ENCODE data around the gene FOXN1. TPM values are rescaled to one million over a fixed set of nuclear protein-coding genes. Genes with fewer than 3 reads are reported as not detected.

FOXN1 gene
- total RNA-seq, 1 donor from 2014 or later, result not detected

DNA sequence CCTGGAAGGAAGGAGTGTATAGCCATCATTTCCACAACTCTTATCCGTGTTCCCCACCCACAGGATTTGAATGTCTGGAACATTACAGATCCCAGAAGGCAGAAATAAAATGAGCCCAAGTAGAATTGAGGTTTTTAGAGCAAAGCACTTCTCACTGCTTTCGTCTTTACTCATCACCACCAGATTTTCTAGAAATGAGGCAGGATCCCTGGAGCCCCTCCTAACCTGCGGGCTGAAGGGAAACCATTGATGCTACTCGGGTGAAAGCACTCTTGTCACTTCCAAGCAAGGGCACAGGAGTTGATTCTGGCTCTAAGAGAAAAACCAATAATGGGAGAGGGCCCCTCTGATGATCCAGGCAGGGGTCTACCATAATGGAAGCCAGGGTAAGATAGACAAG, 73.4 kb downstream of the FOXN1 start:
- DNase-seq (ENCODE audit: low read depth), result no peak
- TF ChIP-seq, protein P1, sequence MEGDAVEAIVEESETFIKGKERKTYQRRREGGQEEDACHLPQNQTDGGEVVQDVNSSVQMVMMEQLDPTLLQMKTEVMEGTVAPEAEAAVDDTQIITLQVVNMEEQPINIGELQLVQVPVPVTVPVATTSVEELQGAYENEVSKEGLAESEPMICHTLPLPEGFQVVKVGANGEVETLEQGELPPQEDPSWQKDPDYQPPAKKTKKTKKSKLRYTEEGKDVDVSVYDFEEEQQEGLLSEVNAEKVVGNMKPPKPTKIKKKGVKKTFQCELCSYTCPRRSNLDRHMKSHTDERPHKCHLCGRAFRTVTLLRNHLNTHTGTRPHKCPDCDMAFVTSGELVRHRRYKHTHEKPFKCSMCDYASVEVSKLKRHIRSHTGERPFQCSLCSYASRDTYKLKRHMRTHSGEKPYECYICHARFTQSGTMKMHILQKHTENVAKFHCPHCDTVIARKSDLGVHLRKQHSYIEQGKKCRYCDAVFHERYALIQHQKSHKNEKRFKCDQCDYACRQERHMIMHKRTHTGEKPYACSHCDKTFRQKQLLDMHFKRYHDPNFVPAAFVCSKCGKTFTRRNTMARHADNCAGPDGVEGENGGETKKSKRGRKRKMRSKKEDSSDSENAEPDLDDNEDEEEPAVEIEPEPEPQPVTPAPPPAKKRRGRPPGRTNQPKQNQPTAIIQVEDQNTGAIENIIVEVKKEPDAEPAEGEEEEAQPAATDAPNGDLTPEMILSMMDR (conservative IDR thresholded peaks at IDR 0.05; ENCODE audit: low read depth, low read length), result no peak
- H3K4me3 ChIP-seq (ENCODE audit: low read depth, low read length), result no peak overlapping the region

DNA sequence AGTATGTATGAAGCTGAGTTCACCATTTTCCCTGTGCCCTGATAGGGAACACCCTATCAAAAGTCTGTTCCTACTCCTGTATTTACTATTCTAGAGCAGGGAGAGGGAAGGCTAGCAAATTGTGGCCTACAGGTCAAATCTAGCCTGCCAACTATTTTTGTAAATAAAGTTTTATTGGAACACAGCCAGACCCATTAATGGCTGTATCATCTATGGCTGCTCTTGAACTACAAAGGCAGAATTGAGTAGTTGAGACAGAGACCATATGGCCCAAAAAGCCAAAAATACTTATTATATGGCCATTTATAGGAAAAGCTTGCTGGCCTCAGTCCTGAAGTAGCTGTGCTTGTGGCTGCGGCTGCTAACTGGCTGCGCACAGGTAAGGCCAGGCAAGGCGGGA, 74.8 kb downstream of the FOXN1 start:
- TF ChIP-seq, protein P1 (conservative IDR thresholded peaks at IDR 0.05; ENCODE audit: low read depth, low read length), result no peak
- no peak for DNase-seq (ENCODE audit: low read depth)
- no peak overlapping the region for H3K4me3 ChIP-seq (ENCODE audit: low read depth, low read length)

DNA sequence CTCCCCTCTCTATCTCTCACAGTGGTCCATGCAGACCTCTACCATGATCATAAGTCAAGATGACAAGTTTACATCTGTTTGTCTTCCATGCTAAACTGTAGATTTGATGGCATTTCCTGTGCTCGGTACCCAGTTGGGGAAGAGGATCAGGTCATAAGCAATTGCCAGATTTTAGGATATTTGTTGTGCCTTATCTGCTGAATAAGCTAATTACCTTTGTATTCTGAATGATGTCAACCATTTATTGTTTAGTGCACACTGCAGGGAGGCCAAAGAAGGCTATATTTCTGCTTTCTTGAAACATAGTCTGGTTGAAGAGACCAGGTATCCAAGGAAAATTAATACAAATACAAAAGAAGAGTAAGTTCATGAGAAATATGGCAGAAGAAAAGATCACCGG, 76.4 kb downstream of the FOXN1 start:
- DNase-seq (ENCODE audit: low read depth), result no peak
- no peak overlapping the region for H3K4me3 ChIP-seq (ENCODE audit: low read depth, low read length)
- TF ChIP-seq, protein P1 (conservative IDR thresholded peaks at IDR 0.05; ENCODE audit: low read depth, low read length), result no peak

DNA sequence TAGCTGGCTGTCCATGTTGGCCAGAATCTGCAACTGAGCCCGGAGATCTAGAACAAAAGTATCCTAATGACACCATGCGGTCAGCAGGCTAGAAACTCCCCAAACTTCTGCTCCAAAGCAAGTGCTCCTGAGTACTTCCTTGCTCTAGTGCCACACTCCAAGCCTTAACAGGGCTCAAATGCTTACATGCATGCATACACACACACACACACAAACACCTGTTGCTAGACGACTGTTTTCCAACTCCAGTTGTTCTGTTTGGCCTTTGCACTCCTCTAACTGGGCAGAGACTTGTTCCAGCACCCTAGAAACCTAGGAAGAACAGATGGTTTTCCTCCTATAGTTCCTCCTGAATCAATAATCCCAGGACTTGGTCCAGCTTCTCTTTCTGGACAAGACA, 78.3 kb downstream of the FOXN1 start:
- TF ChIP-seq, protein P1 (conservative IDR thresholded peaks at IDR 0.05; ENCODE audit: low read depth, low read length), result no peak
- no peak for DNase-seq (ENCODE audit: low read depth)
- no peak overlapping the region for H3K4me3 ChIP-seq (ENCODE audit: low read depth, low read length)

DNA sequence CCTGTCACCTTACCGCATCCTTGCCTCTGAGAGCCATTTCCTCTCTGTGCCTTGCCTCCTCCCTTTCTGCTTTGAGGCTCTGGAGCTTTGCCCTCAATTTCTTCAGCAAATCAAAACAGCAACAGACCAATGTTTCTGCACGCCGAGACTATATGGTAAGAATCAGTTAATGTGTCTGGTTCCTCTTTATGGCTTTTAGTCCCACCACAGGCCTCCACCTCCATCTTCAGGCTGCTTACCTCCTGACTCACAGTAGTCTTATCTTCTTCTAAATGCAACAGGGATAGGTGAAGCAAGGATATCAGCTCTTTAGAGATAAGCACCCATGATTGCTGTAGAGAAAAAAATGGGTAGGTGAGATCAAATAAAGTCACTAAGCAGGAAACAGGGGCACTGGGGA, 79.7 kb downstream of the FOXN1 start:
- TF ChIP-seq, protein P1 (conservative IDR thresholded peaks at IDR 0.05; ENCODE audit: low read depth, low read length), result no peak
- DNase-seq (ENCODE audit: low read depth), result no peak
- no peak overlapping the region for H3K4me3 ChIP-seq (ENCODE audit: low read depth, low read length)

Other genes with a start within 250 kb of the FOXN1 start
- 28.5 and 69.8 TPM in 2 replicates for gene TMEM97, start 187.1 kb upstream of the FOXN1 start, total RNA-seq
- 30.2 and 32.9 TPM in 2 replicates for gene IFT20, start 170.9 kb upstream of the FOXN1 start, total RNA-seq
- gene TNFAIP1, start 170.6 kb upstream of the FOXN1 start, total RNA-seq, result 69.3 and 72.4 TPM in 2 replicates
- gene POLDIP2, start 148.8 kb upstream of the FOXN1 start, total RNA-seq, result 96.4 and 131 TPM in 2 replicates
- gene SEBOX, start 141.1 kb upstream of the FOXN1 start, total RNA-seq, result not detected in 2 replicates
- gene VTN, start 136.0 kb upstream of the FOXN1 start, total RNA-seq, result not detected in 2 replicates
- 0.80 and 0.81 TPM in 2 replicates for gene SARM1, start 134.7 kb upstream of the FOXN1 start, total RNA-seq
- 2.8 and 4.7 TPM in 2 replicates for gene SLC46A1, start 100.1 kb upstream of the FOXN1 start, total RNA-seq
- gene SLC13A2, start 32.7 kb upstream of the FOXN1 start, total RNA-seq, result not detected in 2 replicates
- 28.7 and 29.2 TPM in 2 replicates for gene UNC119, start 46.3 kb downstream of the FOXN1 start, total RNA-seq
- gene PIGS, start 65.2 kb downstream of the FOXN1 start, total RNA-seq, result 47.2 and 55.6 TPM in 2 replicates
- 25.4 and 100.0 TPM in 2 replicates for gene ALDOC, start 70.5 kb downstream of the FOXN1 start, total RNA-seq
- gene SPAG5, start 92.7 kb downstream of the FOXN1 start, total RNA-seq, result 99.2 and 104 TPM in 2 replicates
- gene RSKR, start 107.8 kb downstream of the FOXN1 start, total RNA-seq, result 3.0 and 4.3 TPM in 2 replicates
- gene BLTP2, start 138.8 kb downstream of the FOXN1 start, total RNA-seq, result 133 and 136 TPM in 2 replicates
- 39.5 and 52.7 TPM in 2 replicates for gene SDF2, start 155.6 kb downstream of the FOXN1 start, total RNA-seq
- 17.2 and 21.7 TPM in 2 replicates for gene SUPT6H, start 155.9 kb downstream of the FOXN1 start, total RNA-seq
- gene PROCA1, start 205.5 kb downstream of the FOXN1 start, total RNA-seq, result under 0.01 and 0.58 TPM in 2 replicates
- 558 and 649 TPM in 2 replicates for gene RAB34, start 211.5 kb downstream of the FOXN1 start, total RNA-seq
- gene RPL23A, start 213.6 kb downstream of the FOXN1 start, total RNA-seq, result 746 and 818 TPM in 2 replicates
- gene TLCD1, start 219.9 kb downstream of the FOXN1 start, total RNA-seq, result 14.5 and 14.7 TPM in 2 replicates
- 4.3 and 8.4 TPM in 2 replicates for gene NEK8, start 222.4 kb downstream of the FOXN1 start, total RNA-seq
- gene TRAF4, start 237.7 kb downstream of the FOXN1 start, total RNA-seq, result 86.4 and 108 TPM in 2 replicates